Tibial nerve (tissue), 4 donors: Measurements from ENCODE around the gene ERF. TPM values are rescaled to one million over a fixed set of nuclear protein-coding genes. Genes with fewer than 3 reads are reported as not detected.

Experiments
- DNase-seq, 2 donors: peaks; one replicate each; pipeline ENCODE4 v3.0.0-alpha.2; 2019; ENCODE audit warnings: low spot score in 2 of 2
- H3K27ac ChIP-seq, 4 donors: fragments of 200-600 bp; sonication (generic) in 3 of 4; one replicate each; pipeline ENCODE4 v1.5.1; 2017 to 2019; ENCODE audit warnings: mild to moderate bottlenecking in 1 of 4
- H3K27me3 ChIP-seq, 2 donors: fragments of 200-600 bp; sonication (generic) in 1 of 2; one replicate each; pipeline versions ENCODE4 v1.5.1 to v1.6.0; 2017 to 2019
- H3K36me3 ChIP-seq, 3 donors: fragments of 200-600 bp; sonication (generic); one replicate each; pipeline ENCODE4 v1.5.1; 2018 to 2019
- H3K4me1 ChIP-seq, 4 donors: fragments of 200-600 bp; sonication (generic) in 3 of 4; one replicate each; pipeline ENCODE4 v1.5.1; 2017 to 2019
- H3K4me3 ChIP-seq, 4 donors: fragments of 200-600 bp; sonication (generic) in 3 of 4; one replicate each; pipeline ENCODE4 v1.5.1; 2017 to 2019; ENCODE audit warnings: mild to moderate bottlenecking in 1 of 4, moderate library complexity in 1 of 4
- H3K9me3 ChIP-seq, 4 donors: fragments of 200-600 bp; sonication (generic) in 3 of 4; one replicate each; pipeline ENCODE4 v1.5.1; 2017 to 2019
- EP300 ChIP-seq, 2 donors: sonication (generic); formaldehyde crosslinking; IDR thresholded peaks; one replicate each; pipeline ENCODE4 v1.6.1; 2017; ENCODE audit warnings: antibody characterized with exemption in 2 of 2, mild to moderate bottlenecking in 1 of 2
- POLR2A ChIP-seq, 2 donors: fragments of 450-650 bp; IDR thresholded peaks; one replicate each; pipeline ENCODE4 v1.6.1; 2017; ENCODE audit warnings: antibody characterized with exemption in 2 of 2, mild to moderate bottlenecking in 2 of 2, moderate library complexity in 2 of 2
- WGBS, 2 donors: methylation state at CpG; one replicate each; pipeline ENCODE4 v1.1.5; 2018; 5-methylcytosine and 5-hydroxymethylcytosine counted together
- total RNA-seq, 4 donors: library from RNA; depleted of rRNA; stranded (reverse); fragments of >200 nt; gene quantifications; one replicate each; pipeline ENCODE4 v1.1.0, GENCODE V29; 2016
- TF ChIP-seq, protein P1 (sequence below), 5 experiments: fragments of 200-600 bp in 3 of 5; fragments of 450-650 bp in 2 of 5; sonication (generic) in 3 of 5; IDR thresholded peaks; one replicate each; pipeline ENCODE4 v1.5.1; 2016 to 2019; ENCODE audit warnings: antibody characterized with exemption in 5 of 5, mild to moderate bottlenecking in 3 of 5, moderate library complexity in 2 of 5

The ERF gene
- total RNA-seq, 4 donors from 2014 or later: 30.4 to 42.6 (median 35.1) TPM

DNA sequence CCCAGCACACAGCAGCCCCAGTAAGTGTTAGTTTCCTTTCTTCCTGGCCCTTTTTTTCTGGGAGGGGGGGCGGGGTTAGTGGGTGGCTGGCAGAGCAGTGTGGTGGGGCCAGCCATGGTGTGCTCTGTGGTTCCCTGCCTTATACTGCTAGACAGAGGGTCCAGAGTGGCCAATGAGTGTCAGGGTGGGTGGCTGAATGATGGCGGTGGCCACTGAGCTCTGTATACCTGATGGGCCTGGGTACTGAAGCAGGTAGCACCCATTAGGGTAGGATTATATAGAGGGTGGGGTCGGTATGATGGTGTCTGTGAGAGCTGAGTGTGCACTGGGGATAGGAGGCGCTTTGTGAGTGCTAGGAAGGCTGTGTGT is 27.9 kb upstream of the ERF start:
- H3K36me3 ChIP-seq: peaks cover 0 to 10% (median 4%) of the 10 kb centered on the region in 3 donors
- no peaks in the 10 kb centered on the region for H3K27me3 ChIP-seq
- H3K4me3 ChIP-seq: peak overlapping the region in 2 of 4 donors; percentile 54 to 72
- 26 to 33% methylated on average over 3 to 4 of the region's 4 CpGs for WGBS, 2 donors
- peak overlapping the region; percentile 96 to 99 (median 97) for H3K27ac ChIP-seq
- H3K4me1 ChIP-seq: peaks cover 3 to 75% (median 67%) of the 10 kb centered on the region in 4 donors
- no peaks in the 10 kb centered on the region for H3K9me3 ChIP-seq
- TF ChIP-seq POLR2A (IDR thresholded peaks at IDR 0.05) (no peak), EP300 (IDR thresholded peaks at IDR 0.05) (no peak)
- TF ChIP-seq, protein P1, sequence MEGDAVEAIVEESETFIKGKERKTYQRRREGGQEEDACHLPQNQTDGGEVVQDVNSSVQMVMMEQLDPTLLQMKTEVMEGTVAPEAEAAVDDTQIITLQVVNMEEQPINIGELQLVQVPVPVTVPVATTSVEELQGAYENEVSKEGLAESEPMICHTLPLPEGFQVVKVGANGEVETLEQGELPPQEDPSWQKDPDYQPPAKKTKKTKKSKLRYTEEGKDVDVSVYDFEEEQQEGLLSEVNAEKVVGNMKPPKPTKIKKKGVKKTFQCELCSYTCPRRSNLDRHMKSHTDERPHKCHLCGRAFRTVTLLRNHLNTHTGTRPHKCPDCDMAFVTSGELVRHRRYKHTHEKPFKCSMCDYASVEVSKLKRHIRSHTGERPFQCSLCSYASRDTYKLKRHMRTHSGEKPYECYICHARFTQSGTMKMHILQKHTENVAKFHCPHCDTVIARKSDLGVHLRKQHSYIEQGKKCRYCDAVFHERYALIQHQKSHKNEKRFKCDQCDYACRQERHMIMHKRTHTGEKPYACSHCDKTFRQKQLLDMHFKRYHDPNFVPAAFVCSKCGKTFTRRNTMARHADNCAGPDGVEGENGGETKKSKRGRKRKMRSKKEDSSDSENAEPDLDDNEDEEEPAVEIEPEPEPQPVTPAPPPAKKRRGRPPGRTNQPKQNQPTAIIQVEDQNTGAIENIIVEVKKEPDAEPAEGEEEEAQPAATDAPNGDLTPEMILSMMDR (IDR thresholded peaks at IDR 0.05): no peak
- no peak for DNase-seq

- peak in 1 of 2 donors; percentile 34 for DNase-seq
- peak overlapping the region; percentile 96 to 99 (median 97) for H3K27ac ChIP-seq
- TF ChIP-seq POLR2A (IDR thresholded peaks at IDR 0.05) (no peak), EP300 (IDR thresholded peaks at IDR 0.05) (no peak)
- TF ChIP-seq, protein P1 (IDR thresholded peaks at IDR 0.05): no peak
- H3K4me3 ChIP-seq: peak overlapping the region; percentile 81 to 100 (median 86)
- WGBS, 2 donors: 13 to 16% methylated on average over 7 of the region's 7 CpGs
- H3K27me3 ChIP-seq: no peaks in the 10 kb centered on the region
- H3K36me3 ChIP-seq: peaks cover 0 to 3% (median 0%) of the 10 kb centered on the region in 3 donors
- H3K4me1 ChIP-seq: peaks cover 3 to 82% (median 74%) of the 10 kb centered on the region in 4 donors
- no peaks in the 10 kb centered on the region for H3K9me3 ChIP-seq
Observed at GRCh38 chr19:42281827-42282762, 27.2 kb upstream of the ERF start.

- Histone ChIP-seq H3K27ac (peak overlapping the region; percentile 96 to 99 (median 97)), H3K27me3 (no peaks in the 10 kb centered on the region), H3K4me3 (peak overlapping the region; percentile 81 to 100 (median 86)), H3K36me3 (no peaks in the 10 kb centered on the region), H3K9me3 (no peaks in the 10 kb centered on the region), H3K4me1 (peaks cover 3 to 82% (median 73%) of the 10 kb centered on the region in 4 donors)
- peak in 1 of 2 donors; percentile 61 for DNase-seq
- no peak for TF ChIP-seq POLR2A (IDR thresholded peaks at IDR 0.05)
- TF ChIP-seq EP300 (IDR thresholded peaks at IDR 0.05): peak in 1 of 2 donors; percentile 51
- TF ChIP-seq, protein P1 (IDR thresholded peaks at IDR 0.05): peak in 3 of 5 experiments; percentile 12 to 29 (median 22)
- WGBS, 2 donors: 1 to 2% methylated on average over 13 to 23 of the region's 25 CpGs
Observed at GRCh38 chr19:42281146-42281826, 26.4 kb upstream of the ERF start.

DNA sequence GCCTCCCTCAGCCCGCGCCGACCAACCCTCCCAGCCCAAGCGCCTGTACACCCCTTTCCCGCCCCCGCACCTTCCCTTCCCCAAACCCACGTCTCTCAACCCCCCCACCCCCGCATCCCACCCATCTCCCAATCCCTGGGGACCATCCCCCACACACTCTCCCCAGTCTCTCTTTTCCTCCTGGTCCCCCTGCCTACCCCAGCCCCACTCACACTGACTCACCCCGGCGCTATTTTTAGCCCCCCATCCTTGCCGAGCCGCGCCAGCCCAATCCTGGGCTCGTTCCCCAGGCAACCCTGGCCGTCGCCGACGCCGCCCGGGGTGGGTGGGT is 25.9 kb upstream of the ERF start:
- WGBS, 2 donors: 0% methylated on average over 14 to 19 of the region's 20 CpGs
- TF ChIP-seq EP300 (IDR thresholded peaks at IDR 0.05) (no peak), POLR2A (IDR thresholded peaks at IDR 0.05) (no peak)
- TF ChIP-seq, protein P1 (IDR thresholded peaks at IDR 0.05): no peak
- Histone ChIP-seq H3K27ac (peak overlapping the region; percentile 96 to 99 (median 97)), H3K36me3 (peaks cover 0 to 5% (median 0%) of the 10 kb centered on the region in 3 donors), H3K4me1 (peaks cover 3 to 82% (median 69%) of the 10 kb centered on the region in 4 donors), H3K4me3 (peak overlapping the region; percentile 81 to 100 (median 86)), H3K27me3 (no peaks in the 10 kb centered on the region), H3K9me3 (no peaks in the 10 kb centered on the region)
- DNase-seq: peak in 1 of 2 donors; percentile 44
